NB4 (cell line): ENCODE results near the gene C16orf46.

Source experiments
- POLR2A ChIP-seq: IDR thresholded peaks from 2 replicates; pipeline ENCODE4 v1.6.1; 2011; ENCODE audit warnings: mild to moderate bottlenecking; ENCODE audit not compliant: insufficient read length; ENCODE audit errors: extremely low read depth
- TF ChIP-seq, protein P1 (sequence below): IDR thresholded peaks from one replicate; pipeline ENCODE4 v1.5.1; 2012; ENCODE audit warnings: low read depth, low read length
- TF ChIP-seq, protein P2 (sequence below): IDR thresholded peaks from 2 replicates; pipeline ENCODE4 v1.6.1; 2011; ENCODE audit warnings: low read depth, low read length

DNA sequence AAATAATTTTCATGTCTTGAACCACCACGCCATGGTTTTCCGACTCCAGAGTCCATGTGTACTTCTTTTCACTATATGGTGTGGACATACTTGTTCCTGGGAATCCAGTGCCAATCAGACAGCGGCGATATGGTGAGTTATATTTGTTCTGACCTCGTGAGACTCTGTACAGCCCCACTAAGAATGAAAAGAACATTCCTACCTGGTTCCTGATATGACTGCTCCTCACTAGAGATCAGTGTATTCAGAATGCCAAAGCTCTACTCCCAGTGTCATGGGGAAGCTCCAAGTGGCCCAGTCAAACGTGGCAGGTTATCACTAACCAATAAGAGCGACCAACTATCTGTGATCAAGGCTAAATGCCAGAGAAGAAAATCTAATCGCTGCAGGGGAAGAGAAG lies 6.1 kb downstream of the C16orf46 start:
- TF ChIP-seq, protein P1, sequence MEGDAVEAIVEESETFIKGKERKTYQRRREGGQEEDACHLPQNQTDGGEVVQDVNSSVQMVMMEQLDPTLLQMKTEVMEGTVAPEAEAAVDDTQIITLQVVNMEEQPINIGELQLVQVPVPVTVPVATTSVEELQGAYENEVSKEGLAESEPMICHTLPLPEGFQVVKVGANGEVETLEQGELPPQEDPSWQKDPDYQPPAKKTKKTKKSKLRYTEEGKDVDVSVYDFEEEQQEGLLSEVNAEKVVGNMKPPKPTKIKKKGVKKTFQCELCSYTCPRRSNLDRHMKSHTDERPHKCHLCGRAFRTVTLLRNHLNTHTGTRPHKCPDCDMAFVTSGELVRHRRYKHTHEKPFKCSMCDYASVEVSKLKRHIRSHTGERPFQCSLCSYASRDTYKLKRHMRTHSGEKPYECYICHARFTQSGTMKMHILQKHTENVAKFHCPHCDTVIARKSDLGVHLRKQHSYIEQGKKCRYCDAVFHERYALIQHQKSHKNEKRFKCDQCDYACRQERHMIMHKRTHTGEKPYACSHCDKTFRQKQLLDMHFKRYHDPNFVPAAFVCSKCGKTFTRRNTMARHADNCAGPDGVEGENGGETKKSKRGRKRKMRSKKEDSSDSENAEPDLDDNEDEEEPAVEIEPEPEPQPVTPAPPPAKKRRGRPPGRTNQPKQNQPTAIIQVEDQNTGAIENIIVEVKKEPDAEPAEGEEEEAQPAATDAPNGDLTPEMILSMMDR: no peak
- no peak for TF ChIP-seq POLR2A
- TF ChIP-seq, protein P2, sequence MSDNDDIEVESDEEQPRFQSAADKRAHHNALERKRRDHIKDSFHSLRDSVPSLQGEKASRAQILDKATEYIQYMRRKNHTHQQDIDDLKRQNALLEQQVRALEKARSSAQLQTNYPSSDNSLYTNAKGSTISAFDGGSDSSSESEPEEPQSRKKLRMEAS: no peak
